ENCODE results near the gene MRPL12. TPM values are rescaled to one million over a fixed set of nuclear protein-coding genes. Genes with fewer than 3 reads are reported as not detected.

Gene MRPL12
- total and polyA plus RNA-seq, 2 experiments from 2014 or later = 4.3 to 78.5 TPM

- Histone ChIP-seq H4K20me1 (ENCODE audit: insufficient read depth) (no peaks in the 10 kb centered on the region), H3K36me3 (ENCODE audit: low read depth) (peaks cover 18% of the 10 kb centered on the region; the same call in 1 of the 2 replicates), H3K27ac (no peak overlapping the region), H3K9me2 (ENCODE audit: insufficient read depth) (no peaks in the 10 kb centered on the region), H3K9ac (no peak overlapping the region), H3K79me2 (ENCODE audit: insufficient read depth) (peaks cover 96% of the 10 kb centered on the region), H3K4me2 (ENCODE audit: unreplicated experiment) (no peak overlapping the region), H3K4me3 (no peak overlapping the region), H3F3A (ENCODE audit: insufficient read depth) (peaks cover 5% of the 10 kb centered on the region; the same call in 1 of the 2 replicates), H2AFZ (no peak overlapping the region), H3K9me3 (ENCODE audit: low read depth) (no peaks in the 10 kb centered on the region), H3K4me1 (ENCODE audit: insufficient read depth) (no peaks in the 10 kb centered on the region), H3K27me3 (replicated peaks; ENCODE audit: insufficient read depth) (no peaks in the 10 kb centered on the region)
- DNase-seq = no peak
- WGBS, 2 experiments (ENCODE audit: low coverage in 1 of 2, low lambda C conversion rate in 2 of 2, missing lambda C conversion rate in 2 of 2) = 91 to 92% methylated on average over 19 of the region's 19 CpGs
- in situ Hi-C loops (cut with MboI) = no loop called here
- no peak for TF ChIP-seq EZH2 (IDR thresholded peaks at IDR 0.05; ENCODE audit: insufficient read depth, poor library complexity, severe bottlenecking)
Measured at GRCh38 chr17:81694810-81695209, 8.4 kb upstream of the MRPL12 start.

GRCh38 chr17:81695211-81695610 lies 8.0 kb upstream of the MRPL12 start:
- Histone ChIP-seq H3K36me3 (ENCODE audit: low read depth) (peaks cover 18% of the 10 kb centered on the region; the same call in 1 of the 2 replicates), H3K9me3 (ENCODE audit: low read depth) (no peaks in the 10 kb centered on the region), H3K9ac (no peak overlapping the region), H3F3A (ENCODE audit: insufficient read depth) (peaks cover 5% of the 10 kb centered on the region; the same call in 1 of the 2 replicates), H3K79me2 (ENCODE audit: insufficient read depth) (peaks cover 96% of the 10 kb centered on the region), H3K27ac (no peak overlapping the region), H4K20me1 (ENCODE audit: insufficient read depth) (no peaks in the 10 kb centered on the region), H3K4me2 (ENCODE audit: unreplicated experiment) (no peak overlapping the region), H3K4me1 (ENCODE audit: insufficient read depth) (no peaks in the 10 kb centered on the region), H2AFZ (no peak overlapping the region), H3K9me2 (ENCODE audit: insufficient read depth) (no peaks in the 10 kb centered on the region), H3K4me3 (no peak overlapping the region), H3K27me3 (replicated peaks; ENCODE audit: insufficient read depth) (no peaks in the 10 kb centered on the region)
- WGBS, 2 experiments (ENCODE audit: low coverage in 1 of 2, low lambda C conversion rate in 2 of 2, missing lambda C conversion rate in 2 of 2) = 87% methylated on average over 6 of the region's 6 CpGs
- TF ChIP-seq EZH2 (IDR thresholded peaks at IDR 0.05; ENCODE audit: insufficient read depth, poor library complexity, severe bottlenecking) (no peak), EZH2phosphoT487 (IDR thresholded peaks at IDR 0.05; ENCODE audit: insufficient read depth, low read depth) (no peak)
- in situ Hi-C loops (cut with MboI) = no loop called here
- no peak for DNase-seq

GRCh38 chr17:81695801-81696200 lies 7.4 kb upstream of the MRPL12 start:
- Histone ChIP-seq H3K4me2 (ENCODE audit: unreplicated experiment) (no peak overlapping the region), H3K79me2 (ENCODE audit: insufficient read depth) (peaks cover 95% of the 10 kb centered on the region), H3K36me3 (ENCODE audit: low read depth) (peaks cover 18% of the 10 kb centered on the region; the same call in 1 of the 2 replicates), H4K20me1 (ENCODE audit: insufficient read depth) (no peaks in the 10 kb centered on the region), H3K9me2 (ENCODE audit: insufficient read depth) (no peaks in the 10 kb centered on the region), H3K27ac (no peak overlapping the region), H3K4me3 (no peak overlapping the region), H3K9me3 (ENCODE audit: low read depth) (no peaks in the 10 kb centered on the region), H2AFZ (no peak overlapping the region), H3K27me3 (replicated peaks; ENCODE audit: insufficient read depth) (no peaks in the 10 kb centered on the region), H3F3A (ENCODE audit: insufficient read depth) (peaks cover 5% of the 10 kb centered on the region; the same call in 1 of the 2 replicates), H3K4me1 (ENCODE audit: insufficient read depth) (no peaks in the 10 kb centered on the region), H3K9ac (no peak overlapping the region)
- no peak for TF ChIP-seq EZH2phosphoT487 (IDR thresholded peaks at IDR 0.05; ENCODE audit: insufficient read depth, low read depth)
- TF ChIP-seq EZH2 (IDR thresholded peaks at IDR 0.05; ENCODE audit: insufficient read depth, poor library complexity, severe bottlenecking) = no peak
- DNase-seq = no peak
- in situ Hi-C loops (cut with MboI) = no loop called here
- WGBS, 2 experiments (ENCODE audit: low coverage in 1 of 2, low lambda C conversion rate in 2 of 2, missing lambda C conversion rate in 2 of 2) = 95% methylated on average over 17 to 22 of the region's 22 CpGs

GRCh38 chr17:81696218-81696941 lies 6.8 kb upstream of the MRPL12 start:
- 93 to 95% methylated on average over 39 to 40 of the region's 40 CpGs for WGBS, 2 experiments (ENCODE audit: low coverage in 1 of 2, low lambda C conversion rate in 2 of 2, missing lambda C conversion rate in 2 of 2)
- Histone ChIP-seq H3K27ac (no peak overlapping the region), H3K79me2 (ENCODE audit: insufficient read depth) (peaks cover 95% of the 10 kb centered on the region), H4K20me1 (ENCODE audit: insufficient read depth) (no peaks in the 10 kb centered on the region), H3K27me3 (replicated peaks; ENCODE audit: insufficient read depth) (no peaks in the 10 kb centered on the region), H3F3A (ENCODE audit: insufficient read depth) (peaks cover 5% of the 10 kb centered on the region; the same call in 1 of the 2 replicates), H3K4me3 (no peak overlapping the region), H3K9me2 (ENCODE audit: insufficient read depth) (no peaks in the 10 kb centered on the region), H3K4me2 (ENCODE audit: unreplicated experiment) (no peak overlapping the region), H3K9me3 (ENCODE audit: low read depth) (no peaks in the 10 kb centered on the region), H3K9ac (no peak overlapping the region), H2AFZ (no peak overlapping the region), H3K36me3 (ENCODE audit: low read depth) (peaks cover 17% of the 10 kb centered on the region; the same call in 1 of the 2 replicates), H3K4me1 (ENCODE audit: insufficient read depth) (no peaks in the 10 kb centered on the region)
- no peak for DNase-seq
- TF ChIP-seq EZH2 (IDR thresholded peaks at IDR 0.05; ENCODE audit: insufficient read depth, poor library complexity, severe bottlenecking) (no peak), EZH2phosphoT487 (IDR thresholded peaks at IDR 0.05; ENCODE audit: insufficient read depth, low read depth) (no peak)
- in situ Hi-C loops (cut with MboI) = no loop called here

Data from GM23248 (cell line).